ENCODE measurements around the gene FBLN1. TPM values are rescaled to one million over a fixed set of nuclear protein-coding genes. Genes with fewer than 3 reads are reported as not detected.

The FBLN1 gene
- total and polyA plus RNA-seq, 2 donors (not counting 1 experiment from before 2014, with no cell fraction given): not detected

GRCh38 chr22:45521178-45521577, 18.5 kb downstream of the FBLN1 start:
- Histone ChIP-seq H3K79me2 (ENCODE audit: control insufficient read depth, insufficient read depth, low read length) (no peaks in the 10 kb centered on the region), H4K20me1 (ENCODE audit: control insufficient read depth, insufficient read depth, low read length, poor library complexity, severe bottlenecking) (no peaks in the 10 kb centered on the region), H3K36me3 (replicated peaks in 1 of 2; ENCODE audit: control extremely low read depth in 1 of 2, control insufficient read depth in 1 of 2, extremely low read depth in 1 of 2, insufficient read depth in 2 of 2, low read length in 1 of 2) (no peaks in the 10 kb centered on the region), H3K4me3 (ENCODE audit: control extremely low read depth in 1 of 5, extremely low read depth in 1 of 5, insufficient read depth in 1 of 5, low read depth in 2 of 5, low read length in 4 of 5) (no peak overlapping the region), H3K4me1 (ENCODE audit: control insufficient read depth in 2 of 2, insufficient read depth in 2 of 2, low read length in 2 of 2) (no peaks in the 10 kb centered on the region), H3K9me3 (ENCODE audit: control extremely low read depth in 1 of 3, control insufficient read depth in 2 of 3, insufficient read depth in 1 of 3, low read length in 2 of 3) (no peaks in the 10 kb centered on the region), H3K27ac (ENCODE audit: low read length in 2 of 2) (no peak overlapping the region), H2AFZ (ENCODE audit: insufficient read depth, low read depth, low read length, poor library complexity, severe bottlenecking) (no peak overlapping the region), H3K9ac (ENCODE audit: low read length) (no peak overlapping the region), H3K27me3 (replicated peaks in 1 of 4; ENCODE audit: control extremely low read depth in 1 of 4, control insufficient read depth in 3 of 4, insufficient read depth in 4 of 4, low read length in 3 of 4) (peaks cover 0 to 3% (median 0%) of the 10 kb centered on the region in 4 experiments), H3K4me2 (replicated peaks; ENCODE audit: low read depth, low read length, poor library complexity, severe bottlenecking) (no peak overlapping the region)
- intact Hi-C loops (cut with micrococcal nuclease): no loop called here
- Mint-ChIP-seq H3K27me3 (no peaks in the 10 kb centered on the region), H3K9me3 (ENCODE audit: insufficient read depth) (no peaks in the 10 kb centered on the region), H3K4me1 (no peaks in the 10 kb centered on the region), H3K4me3 (no peak overlapping the region), H3K27ac (no peak overlapping the region)
- ATAC-seq (ENCODE audit: low read depth) (no peak), DNase-seq (no peak)
- TF ChIP-seq EZH2 (IDR thresholded peaks at IDR 0.05; ENCODE audit: borderline replicate concordance, insufficient read depth, low read depth, low read length, poor library complexity, severe bottlenecking): no peak
- TF ChIP-seq, protein P1, sequence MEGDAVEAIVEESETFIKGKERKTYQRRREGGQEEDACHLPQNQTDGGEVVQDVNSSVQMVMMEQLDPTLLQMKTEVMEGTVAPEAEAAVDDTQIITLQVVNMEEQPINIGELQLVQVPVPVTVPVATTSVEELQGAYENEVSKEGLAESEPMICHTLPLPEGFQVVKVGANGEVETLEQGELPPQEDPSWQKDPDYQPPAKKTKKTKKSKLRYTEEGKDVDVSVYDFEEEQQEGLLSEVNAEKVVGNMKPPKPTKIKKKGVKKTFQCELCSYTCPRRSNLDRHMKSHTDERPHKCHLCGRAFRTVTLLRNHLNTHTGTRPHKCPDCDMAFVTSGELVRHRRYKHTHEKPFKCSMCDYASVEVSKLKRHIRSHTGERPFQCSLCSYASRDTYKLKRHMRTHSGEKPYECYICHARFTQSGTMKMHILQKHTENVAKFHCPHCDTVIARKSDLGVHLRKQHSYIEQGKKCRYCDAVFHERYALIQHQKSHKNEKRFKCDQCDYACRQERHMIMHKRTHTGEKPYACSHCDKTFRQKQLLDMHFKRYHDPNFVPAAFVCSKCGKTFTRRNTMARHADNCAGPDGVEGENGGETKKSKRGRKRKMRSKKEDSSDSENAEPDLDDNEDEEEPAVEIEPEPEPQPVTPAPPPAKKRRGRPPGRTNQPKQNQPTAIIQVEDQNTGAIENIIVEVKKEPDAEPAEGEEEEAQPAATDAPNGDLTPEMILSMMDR (IDR thresholded peaks at IDR 0.05): no peak
- WGBS (ENCODE audit: insufficient coverage): 78% methylated on average over 3 of the region's 5 CpGs
- POLR2A ChIA-PET: no interaction called here
- CTCF ChIA-PET: no interaction called here

GRCh38 chr22:45522462-45522861, 19.8 kb downstream of the FBLN1 start:
- Mint-ChIP-seq H3K27me3 (no peaks in the 10 kb centered on the region), H3K4me3 (no peak overlapping the region), H3K27ac (no peak overlapping the region), H3K4me1 (no peaks in the 10 kb centered on the region), H3K9me3 (ENCODE audit: insufficient read depth) (no peaks in the 10 kb centered on the region)
- Histone ChIP-seq H3K9me3 (ENCODE audit: control extremely low read depth in 1 of 3, control insufficient read depth in 2 of 3, insufficient read depth in 1 of 3, low read length in 2 of 3) (no peaks in the 10 kb centered on the region), H3K27me3 (replicated peaks in 1 of 4; ENCODE audit: control extremely low read depth in 1 of 4, control insufficient read depth in 3 of 4, insufficient read depth in 4 of 4, low read length in 3 of 4) (peaks cover 0 to 3% (median 0%) of the 10 kb centered on the region in 4 experiments), H3K36me3 (replicated peaks in 1 of 2; ENCODE audit: control extremely low read depth in 1 of 2, control insufficient read depth in 1 of 2, extremely low read depth in 1 of 2, insufficient read depth in 2 of 2, low read length in 1 of 2) (no peaks in the 10 kb centered on the region), H2AFZ (ENCODE audit: insufficient read depth, low read depth, low read length, poor library complexity, severe bottlenecking) (no peak overlapping the region), H3K4me2 (replicated peaks; ENCODE audit: low read depth, low read length, poor library complexity, severe bottlenecking) (no peak overlapping the region), H3K79me2 (ENCODE audit: control insufficient read depth, insufficient read depth, low read length) (no peaks in the 10 kb centered on the region), H3K27ac (ENCODE audit: low read length in 2 of 2) (no peak overlapping the region), H3K9ac (ENCODE audit: low read length) (no peak overlapping the region), H3K4me1 (ENCODE audit: control insufficient read depth in 2 of 2, insufficient read depth in 2 of 2, low read length in 2 of 2) (no peaks in the 10 kb centered on the region), H3K4me3 (ENCODE audit: control extremely low read depth in 1 of 5, extremely low read depth in 1 of 5, insufficient read depth in 1 of 5, low read depth in 2 of 5, low read length in 4 of 5) (no peak overlapping the region), H4K20me1 (ENCODE audit: control insufficient read depth, insufficient read depth, low read length, poor library complexity, severe bottlenecking) (no peaks in the 10 kb centered on the region)
- DNase-seq (no peak), ATAC-seq (ENCODE audit: low read depth) (no peak)
- CTCF ChIA-PET: no interaction called here
- no peak for TF ChIP-seq EZH2 (IDR thresholded peaks at IDR 0.05; ENCODE audit: borderline replicate concordance, insufficient read depth, low read depth, low read length, poor library complexity, severe bottlenecking)
- TF ChIP-seq, protein P1 (IDR thresholded peaks at IDR 0.05): no peak
- POLR2A ChIA-PET: no interaction called here
- 79% methylated on average over 5 of the region's 5 CpGs for WGBS (ENCODE audit: insufficient coverage)
- intact Hi-C loops (cut with micrococcal nuclease): no loop called here

Data from B cell (primary cell).